Stomach (tissue), 9 donors: ENCODE results near the gene OR1J2. TPM values are rescaled to one million over a fixed set of nuclear protein-coding genes. Genes with fewer than 3 reads are reported as not detected.

Experiments used
- DNase-seq, 2 donors: peaks; one replicate each; pipeline versions ENCODE4 v3.0.0 to v3.0.0-alpha.2; 2013 to 2019
- H3K27ac ChIP-seq, 5 donors: fragments of 200-600 bp in 4 of 5; sonication (generic) in 4 of 5; one replicate each; pipeline ENCODE4 v1.5.1; 2013 to 2019; ENCODE audit warnings: mild to moderate bottlenecking in 1 of 5, moderate library complexity in 1 of 5
- H3K27me3 ChIP-seq, 3 donors: fragments of 200-600 bp; sonication (generic); one replicate each; pipeline ENCODE4 v1.5.1; 2017 to 2019; ENCODE audit warnings: mixed run types in 1 of 3
- H3K36me3 ChIP-seq, 4 donors: fragments of 200-600 bp; sonication (generic); 1 replicate in 3 of 4; 2 replicates in 1 of 4; pipeline ENCODE4 v1.5.1; 2016 to 2019
- H3K4me1 ChIP-seq, 4 donors: fragments of 200-600 bp; sonication (generic); one replicate each; pipeline ENCODE4 v1.5.1; 2016 to 2019
- H3K4me3 ChIP-seq, 4 donors: fragments of 200-600 bp; sonication (generic) in 3 of 4; one replicate each; pipeline ENCODE4 v1.5.1; 2016 to 2019; ENCODE audit warnings: mild to moderate bottlenecking in 1 of 4
- H3K9me3 ChIP-seq, 4 donors: fragments of 200-600 bp; sonication (generic); one replicate each; pipeline ENCODE4 v1.5.1; 2016 to 2019
- CTCF ChIP-seq, 7 experiments: fragments of 450-650 bp in 4 of 7; fragments of 200-600 bp in 3 of 7; sonication (generic) in 3 of 7; IDR thresholded peaks; one replicate each; pipeline ENCODE4 v1.5.1; 2016 to 2019; ENCODE audit warnings: antibody characterized with exemption in 7 of 7, control low read depth in 2 of 7, mild to moderate bottlenecking in 1 of 7
- EP300 ChIP-seq: sonication (generic); formaldehyde crosslinking; IDR thresholded peaks from one replicate; pipeline ENCODE4 v1.6.1; 2017; ENCODE audit warnings: antibody characterized with exemption
- POLR2A ChIP-seq, 4 donors: fragments of 450-650 bp; IDR thresholded peaks; one replicate each; pipeline ENCODE4 v1.6.1; 2016; ENCODE audit warnings: antibody characterized with exemption in 4 of 4, control low read depth in 2 of 4, mild to moderate bottlenecking in 1 of 4, moderate library complexity in 1 of 4
- POLR2AphosphoS5 ChIP-seq, 3 donors: sonication (generic); formaldehyde crosslinking; IDR thresholded peaks; one replicate each; pipeline ENCODE4 v1.6.1; 2016; ENCODE audit warnings: antibody characterized with exemption in 3 of 3
- WGBS, 5 donors: extraction: QIAGEN DNeasy Blood & Tissue Kit in 3 of 5; methylation state at CpG; one replicate each; pipeline versions ENCODE4 v1.1.5 to v1.1.7; 2013 to 2018; 5-methylcytosine and 5-hydroxymethylcytosine counted together
- intact Hi-C: fragments of 100-400 bp; cut with DNase I; formaldehyde crosslinking; loops from one replicate; pipeline ENCODE4 v1.15.1; 2023; ENCODE audit warnings: low total_unique reads
- polyA plus RNA-seq, 3 donors: library from polyadenylated mRNA; stranded (reverse); fragments of 200-250 nt; gene quantifications; one replicate each; pipeline ENCODE4 v1.2.3, GENCODE V29; 2013
- total RNA-seq, 5 donors: library from RNA; depleted of rRNA; stranded (reverse); fragments of >200 nt; gene quantifications; one replicate each; pipeline versions ENCODE4 v1.1.0 to v1.2.3, GENCODE V29; 2014 to 2016
- donor health status: healthy with polysubstance abuse.
- donor health status: Bipolar disorder and iron deficiency.
- donor health status: healthy.

OR1J2 gene
- total and polyA plus RNA-seq, 8 donors: 6.4 TPM; not detected in 7

GRCh38 chr9:122466456-122466855, 44.1 kb upstream of the OR1J2 start:
- no peak for DNase-seq
- Histone ChIP-seq H3K27ac (no peak overlapping the region), H3K36me3 (no peaks in the 10 kb centered on the region), H3K4me3 (no peak overlapping the region), H3K9me3 (no peaks in the 10 kb centered on the region), H3K27me3 (no peaks in the 10 kb centered on the region), H3K4me1 (peaks cover 0 to 21% (median 13%) of the 10 kb centered on the region in 4 donors)
- intact Hi-C loops: loop anchor here (10.0 kb wide), 2 partner anchors 518 to 888 kb away; partner anchors contain the start of gene CRB2
- TF ChIP-seq EP300 (no peak), POLR2A (IDR thresholded peaks at IDR 0.05) (no peak), POLR2AphosphoS5 (IDR thresholded peaks at IDR 0.05) (no peak), CTCF (IDR thresholded peaks at IDR 0.05) (no peak)
- 59 to 76% (median 65%) methylated on average over 3 of the region's 3 CpGs for WGBS, 5 donors

- Histone ChIP-seq H3K9me3 (no peaks in the 10 kb centered on the region), H3K4me3 (no peak overlapping the region), H3K27me3 (no peaks in the 10 kb centered on the region), H3K27ac (no peak overlapping the region), H3K36me3 (no peaks in the 10 kb centered on the region), H3K4me1 (peaks cover 0 to 21% (median 13%) of the 10 kb centered on the region in 4 donors)
- no peak for TF ChIP-seq CTCF (IDR thresholded peaks at IDR 0.05)
- no peak for TF ChIP-seq POLR2A (IDR thresholded peaks at IDR 0.05)
- no peak for TF ChIP-seq POLR2AphosphoS5 (IDR thresholded peaks at IDR 0.05)
- no peak for TF ChIP-seq EP300
- DNase-seq: no peak
- WGBS, 5 donors: 48 to 62% (median 53%) methylated on average over 4 of the region's 4 CpGs
- intact Hi-C loops: loop anchor here (10.0 kb wide), 2 partner anchors 516 to 886 kb away; partner anchors contain the start of gene CRB2
Measured at GRCh38 chr9:122468735-122469134, 41.9 kb upstream of the OR1J2 start.

GRCh38 chr9:122474561-122474960, 36.0 kb upstream of the OR1J2 start:
- WGBS, 5 donors: 60 to 79% (median 72%) methylated on average over 3 of the region's 3 CpGs
- Histone ChIP-seq H3K9me3 (no peaks in the 10 kb centered on the region), H3K4me1 (no peaks in the 10 kb centered on the region), H3K4me3 (no peak overlapping the region), H3K36me3 (no peaks in the 10 kb centered on the region), H3K27me3 (no peaks in the 10 kb centered on the region), H3K27ac (no peak overlapping the region)
- DNase-seq: no peak
- TF ChIP-seq POLR2A (IDR thresholded peaks at IDR 0.05) (no peak), POLR2AphosphoS5 (IDR thresholded peaks at IDR 0.05) (no peak), EP300 (no peak), CTCF (IDR thresholded peaks at IDR 0.05) (no peak)
- intact Hi-C loops: no loop called here

- WGBS, 5 donors: 37 to 65% (median 52%) methylated on average over 2 of the region's 2 CpGs
- no peaks in the 10 kb centered on the region for H3K27me3 ChIP-seq
- H3K36me3 ChIP-seq: no peaks in the 10 kb centered on the region
- no peak overlapping the region for H3K4me3 ChIP-seq
- no peak for DNase-seq
- no peak overlapping the region for H3K27ac ChIP-seq
- intact Hi-C loops: no loop called here
- H3K9me3 ChIP-seq: no peaks in the 10 kb centered on the region
- no peaks in the 10 kb centered on the region for H3K4me1 ChIP-seq
- no peak for TF ChIP-seq POLR2AphosphoS5 (IDR thresholded peaks at IDR 0.05)
Measured at GRCh38 chr9:122475717-122476116, 34.9 kb upstream of the OR1J2 start.

- Histone ChIP-seq H3K4me1 (no peaks in the 10 kb centered on the region), H3K4me3 (no peak overlapping the region), H3K27ac (no peak overlapping the region), H3K36me3 (no peaks in the 10 kb centered on the region), H3K27me3 (no peaks in the 10 kb centered on the region), H3K9me3 (no peaks in the 10 kb centered on the region)
- no peak for TF ChIP-seq POLR2AphosphoS5 (IDR thresholded peaks at IDR 0.05)
- no peak for DNase-seq
- WGBS, 5 donors: 85 to 93% (median 89%) methylated on average over 3 of the region's 3 CpGs
- intact Hi-C loops: no loop called here
Measured at GRCh38 chr9:122477346-122477745, 33.3 kb upstream of the OR1J2 start.
